Neural progenitor cell (in vitro differentiated cells): ENCODE measurements around the gene APLP2. TPM values are rescaled to one million over a fixed set of nuclear protein-coding genes. Genes with fewer than 3 reads are reported as not detected.

ENCODE experiments used
- DNase-seq: peaks from one replicate; pipeline ENCODE4 v3.0.0-alpha.2; 2016; ENCODE audit warnings: low spot score
- H2AFZ ChIP-seq: fragments of 200-600 bp; sonication (generic); replicated peaks from 2 replicates; pipeline ENCODE4 v1.6.1; 2016; ENCODE audit warnings: antibody characterized with exemption
- H3F3A ChIP-seq: fragments of 200-600 bp; sonication (generic); 2 replicates; pipeline ENCODE4 v1.6.1; 2016; ENCODE audit warnings: antibody characterized with exemption, low read depth
- H3K27ac ChIP-seq: fragments of 200-600 bp; sonication (generic); 2 replicates; pipeline ENCODE4 v1.5.1; 2016; ENCODE audit warnings: mild to moderate bottlenecking
- H3K27me3 ChIP-seq: fragments of 200-600 bp; sonication (generic); 2 replicates; pipeline ENCODE4 v1.6.1; 2016; ENCODE audit warnings: mild to moderate bottlenecking, moderate library complexity
- H3K36me3 ChIP-seq: fragments of 200-600 bp; sonication (generic); 2 replicates; pipeline ENCODE4 v1.5.1; 2016
- H3K4me1 ChIP-seq: fragments of 200-600 bp; sonication (generic); 2 replicates; pipeline ENCODE4 v1.6.1; 2016; ENCODE audit warnings: mixed run types
- H3K4me2 ChIP-seq: fragments of 200-600 bp; sonication (generic); 2 replicates; pipeline ENCODE4 v1.6.1; 2016
- H3K4me3 ChIP-seq: fragments of 200-600 bp; sonication (generic); 2 replicates; pipeline ENCODE4 v1.5.1; 2016
- H3K79me2 ChIP-seq: fragments of 200-600 bp; sonication (generic); 2 replicates; pipeline ENCODE4 v1.6.1; 2016; ENCODE audit warnings: low read depth
- H3K9ac ChIP-seq: fragments of 200-600 bp; sonication (generic); 2 replicates; pipeline ENCODE4 v1.6.1; 2016
- H3K9me3 ChIP-seq: fragments of 200-600 bp; sonication (generic); 2 replicates; pipeline ENCODE4 v1.5.1; 2016; ENCODE audit warnings: low read depth
- H4K20me1 ChIP-seq: fragments of 200-600 bp; sonication (generic); 2 replicates; pipeline ENCODE4 v1.6.1; 2016; ENCODE audit warnings: low read depth
- H3K27ac Mint-ChIP-seq: 3 replicates; pipeline ENCODE4 v1.8.0; 2021; ENCODE audit warnings: mixed read lengths
- H3K27me3 Mint-ChIP-seq: 2 replicates; pipeline ENCODE4 v1.8.0; 2022; ENCODE audit warnings: low read depth, mild to moderate bottlenecking, inconsistent platforms, moderate library complexity, mixed read lengths; ENCODE audit not compliant: insufficient read depth
- H3K36me3 Mint-ChIP-seq: 3 replicates; pipeline ENCODE4 v1.8.0; 2021; ENCODE audit warnings: mixed read lengths
- H3K4me1 Mint-ChIP-seq: 3 replicates; pipeline ENCODE4 v1.8.0; 2021; ENCODE audit warnings: mixed read lengths
- H3K4me3 Mint-ChIP-seq: 3 replicates; pipeline ENCODE4 v1.8.0; 2021; ENCODE audit warnings: mild to moderate bottlenecking, moderate library complexity, mixed read lengths
- H3K9me3 Mint-ChIP-seq: 3 replicates; pipeline ENCODE4 v1.8.0; 2020; ENCODE audit warnings: mixed read lengths
- CTCF ChIP-seq: fragments of 200-600 bp; sonication (generic); IDR thresholded peaks from 2 replicates; pipeline ENCODE4 v1.5.1; 2017; ENCODE audit warnings: antibody characterized with exemption, mild to moderate bottlenecking
- EZH2 ChIP-seq: fragments of 200-600 bp; sonication (generic); IDR thresholded peaks from 2 replicates; pipeline ENCODE4 v1.6.1; 2017; ENCODE audit warnings: antibody characterized with exemption, mild to moderate bottlenecking, moderate library complexity
- EZH2phosphoT487 ChIP-seq: fragments of 200-600 bp; sonication (generic); IDR thresholded peaks from 2 replicates; pipeline ENCODE4 v1.6.1; 2017; ENCODE audit warnings: antibody characterized with exemption
- total RNA-seq: library from RNA; depleted of rRNA; stranded (reverse); fragments of >200 nt; gene quantifications from 2 replicates; pipeline ENCODE4 v1.2.3, GENCODE V29; 2015; ENCODE audit warnings: low replicate concordance

APLP2 gene
- total RNA-seq, 1 donor from 2014 or later: 455 TPM

- H3K36me3 Mint-ChIP-seq: peaks cover 31% of the 10 kb centered on the region
- Histone ChIP-seq H3K9me3 (no peaks in the 10 kb centered on the region), H3K4me3 (no peak overlapping the region), H3K79me2 (no peaks in the 10 kb centered on the region), H3K4me1 (peaks cover 3% of the 10 kb centered on the region), H3K9ac (no peak overlapping the region), H3F3A (peaks cover 6% of the 10 kb centered on the region), H3K4me2 (no peak overlapping the region), H2AFZ (no peak overlapping the region), H3K27ac (no peak overlapping the region), H3K36me3 (peaks cover 2% of the 10 kb centered on the region), H4K20me1 (peaks cover 6% of the 10 kb centered on the region), H3K27me3 (no peaks in the 10 kb centered on the region)
- H3K27ac Mint-ChIP-seq: peak overlapping the region; percentile 92
- no peak for DNase-seq
- no peaks in the 10 kb centered on the region for H3K9me3 Mint-ChIP-seq
- H3K4me3 Mint-ChIP-seq: no peak overlapping the region
- H3K27me3 Mint-ChIP-seq: peaks cover 5% of the 10 kb centered on the region
- H3K4me1 Mint-ChIP-seq: peaks cover 25% of the 10 kb centered on the region
- TF ChIP-seq EZH2 (no peak), EZH2phosphoT487 (no peak), CTCF (no peak)
Measured at GRCh38 chr11:130145311-130145812, 75.7 kb downstream of the APLP2 start.

- H3K4me3 ChIP-seq: no peak overlapping the region
- H3K4me1 Mint-ChIP-seq: peaks cover 25% of the 10 kb centered on the region
- H3K27me3 Mint-ChIP-seq: peaks cover 5% of the 10 kb centered on the region
- no peaks in the 10 kb centered on the region for H3K79me2 ChIP-seq
- DNase-seq: no peak
- H3K9ac ChIP-seq: no peak overlapping the region
- H3K4me2 ChIP-seq: no peak overlapping the region
- H3K36me3 ChIP-seq: no peaks in the 10 kb centered on the region
- H2AFZ ChIP-seq: no peak overlapping the region
- peak overlapping the region; percentile 79 for H3K27ac Mint-ChIP-seq
- no peaks in the 10 kb centered on the region for H3K27me3 ChIP-seq
- peaks cover 6% of the 10 kb centered on the region for H3F3A ChIP-seq
- TF ChIP-seq EZH2 (no peak), EZH2phosphoT487 (no peak), CTCF (no peak)
- peaks cover 3% of the 10 kb centered on the region for H3K4me1 ChIP-seq
- no peaks in the 10 kb centered on the region for H3K9me3 ChIP-seq
- H4K20me1 ChIP-seq: peaks cover 10% of the 10 kb centered on the region
- no peak overlapping the region for H3K4me3 Mint-ChIP-seq
- H3K9me3 Mint-ChIP-seq: no peaks in the 10 kb centered on the region
- peaks cover 28% of the 10 kb centered on the region for H3K36me3 Mint-ChIP-seq
- peak overlapping the region; percentile 29 for H3K27ac ChIP-seq
Measured at GRCh38 chr11:130145975-130146776, 76.5 kb downstream of the APLP2 start.

GRCh38 chr11:130146796-130147195 is 77.1 kb downstream of the APLP2 start:
- Histone ChIP-seq H3K4me2 (no peak overlapping the region), H3K27me3 (no peaks in the 10 kb centered on the region), H3K36me3 (no peaks in the 10 kb centered on the region), H3K79me2 (no peaks in the 10 kb centered on the region), H4K20me1 (peaks cover 10% of the 10 kb centered on the region), H3K27ac (no peak overlapping the region), H3K9ac (no peak overlapping the region), H3K4me1 (peaks cover 3% of the 10 kb centered on the region), H2AFZ (no peak overlapping the region), H3K9me3 (no peaks in the 10 kb centered on the region), H3F3A (peaks cover 6% of the 10 kb centered on the region), H3K4me3 (no peak overlapping the region)
- Mint-ChIP-seq H3K9me3 (no peaks in the 10 kb centered on the region), H3K36me3 (peaks cover 28% of the 10 kb centered on the region), H3K27me3 (peaks cover 7% of the 10 kb centered on the region), H3K4me3 (no peak overlapping the region), H3K4me1 (peaks cover 25% of the 10 kb centered on the region), H3K27ac (no peak overlapping the region)
- no peak for TF ChIP-seq CTCF
- TF ChIP-seq EZH2: no peak
- TF ChIP-seq EZH2phosphoT487: no peak
- DNase-seq: no peak
